LNCaP clone FGC (cell line): ENCODE results near the gene TASP1.

Experiments
- DNase-seq: peaks from one replicate; pipeline ENCODE4 v3.0.0-alpha.2; 2011; ENCODE audit warnings: low read depth
- H3K4me3 ChIP-seq: 2 replicates; pipeline ENCODE4 v1.5.1; 2011; ENCODE audit warnings: mild to moderate bottlenecking, low read depth, low read length, control low read depth
- CTCF ChIP-seq: IDR thresholded peaks from 2 replicates; pipeline ENCODE4 v1.5.1; 2012; ENCODE audit warnings: mild to moderate bottlenecking; ENCODE audit not compliant: control insufficient read depth, insufficient read depth; ENCODE audit errors: extremely low read depth

The TASP1 gene

DNA sequence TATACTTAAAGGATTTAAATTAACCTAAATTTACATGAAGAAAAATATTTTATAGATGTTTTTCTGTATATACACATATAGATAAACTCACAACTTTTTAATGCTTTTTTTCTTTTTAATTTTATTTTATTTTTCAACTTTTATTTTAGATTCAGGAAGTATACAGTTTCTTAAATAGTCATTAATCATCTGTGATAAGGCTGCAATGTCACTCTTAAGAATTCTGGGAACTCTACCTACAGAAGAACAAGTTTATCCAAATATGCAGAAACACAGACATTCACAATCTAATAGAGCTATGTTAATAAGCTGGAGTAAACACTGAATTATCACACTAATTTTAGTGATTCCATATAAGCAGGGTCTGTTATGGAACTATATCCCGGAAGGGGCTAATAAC lies 181.2 kb downstream of the TASP1 start:
- TF ChIP-seq CTCF, result no peak
- no peak overlapping the region for H3K4me3 ChIP-seq
- DNase-seq, result no peak

GRCh38 chr20:13455713-13456112 lies 183.0 kb downstream of the TASP1 start:
- DNase-seq, result no peak
- no peak overlapping the region for H3K4me3 ChIP-seq
- TF ChIP-seq CTCF, result no peak

DNA sequence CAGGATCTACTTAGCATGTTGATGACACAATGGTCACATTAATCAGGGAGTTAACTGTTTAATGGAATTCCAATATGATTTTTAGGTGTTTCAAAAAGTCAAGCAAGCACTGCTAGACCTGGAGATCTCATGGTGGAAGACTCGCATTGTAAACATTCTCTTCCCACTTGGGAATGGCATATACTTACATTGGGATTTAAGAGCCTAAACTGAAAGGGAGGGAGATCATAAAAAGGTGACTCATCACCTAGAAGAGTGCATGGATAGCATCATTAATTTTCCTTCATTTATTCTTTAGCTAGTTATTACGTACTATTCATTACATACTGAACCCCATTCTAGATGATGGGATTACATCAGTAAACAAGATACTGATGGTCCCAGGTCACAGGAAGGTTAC lies 185.4 kb downstream of the TASP1 start:
- no peak for TF ChIP-seq CTCF
- no peak overlapping the region for H3K4me3 ChIP-seq
- no peak for DNase-seq

GRCh38 chr20:13452470-13453124 lies 186.1 kb downstream of the TASP1 start:
- no peak for DNase-seq
- no peak overlapping the region for H3K4me3 ChIP-seq
- no peak for TF ChIP-seq CTCF

GRCh38 chr20:13449868-13450434 lies 188.8 kb downstream of the TASP1 start:
- no peak overlapping the region for H3K4me3 ChIP-seq
- DNase-seq, result no peak
- no peak for TF ChIP-seq CTCF

- no peak for DNase-seq
- TF ChIP-seq CTCF, result no peak
These were observed 191.1 kb downstream of the TASP1 start for GRCh38 chr20:13447385-13448180.

More at GRCh38 chr20:13447385-13448180, 191.1 kb downstream of the TASP1 start:
- no peak overlapping the region for H3K4me3 ChIP-seq
